GM23338 (cell line): ENCODE results near the gene SLC35A2. TPM values are rescaled to one million over a fixed set of nuclear protein-coding genes. Genes with fewer than 3 reads are reported as not detected.

Experiments
- ATAC-seq: fragments of 200-7000 bp; cut with Tn5 transposase; 3 replicates; pipeline ENCODE4 v1.9.1; 2020
- DNase-seq: peaks from one replicate; pipeline ENCODE4 v3.0.0-alpha.2; 2015; ENCODE audit warnings: low spot score
- H2AFZ ChIP-seq: fragments of 200-600 bp; sonication (generic); 2 replicates; pipeline ENCODE4 v1.8.0; 2016; ENCODE audit warnings: antibody characterized with exemption, mild to moderate bottlenecking, moderate library complexity
- H3F3A ChIP-seq: fragments of 200-600 bp; sonication (generic); replicated peaks from 2 replicates; pipeline ENCODE4 v1.8.0; 2017; ENCODE audit warnings: antibody characterized with exemption, mixed run types, low read depth
- H3K27ac ChIP-seq: fragments of 200-600 bp; sonication (generic); 2 replicates; pipeline ENCODE4 v1.6.1; 2016; ENCODE audit warnings: low read depth
- H3K27me3 ChIP-seq: fragments of 200-600 bp; sonication (generic); 2 replicates; pipeline ENCODE4 v1.8.0; 2016; ENCODE audit warnings: mild to moderate bottlenecking, mixed run types, moderate library complexity; ENCODE audit not compliant: insufficient read depth
- H3K36me3 ChIP-seq: fragments of 200-600 bp; sonication (generic); 2 replicates; pipeline ENCODE4 v1.8.0; 2016; ENCODE audit warnings: mild to moderate bottlenecking; ENCODE audit not compliant: insufficient read depth
- H3K4me1 ChIP-seq: fragments of 200-600 bp; sonication (generic); 2 replicates; pipeline ENCODE4 v1.8.0; 2016; ENCODE audit warnings: mild to moderate bottlenecking, moderate library complexity; ENCODE audit not compliant: insufficient read depth
- H3K4me2 ChIP-seq: fragments of 200-600 bp; sonication (generic); 2 replicates; pipeline ENCODE4 v1.7.1; 2017; ENCODE audit warnings: mixed run types
- H3K4me3 ChIP-seq: fragments of 200-600 bp; sonication (generic); 2 replicates; pipeline ENCODE4 v1.6.1; 2016; ENCODE audit warnings: mixed run types
- H3K79me2 ChIP-seq: fragments of 200-600 bp; sonication (generic); replicated peaks from 2 replicates; pipeline ENCODE4 v1.8.0; 2017; ENCODE audit warnings: mild to moderate bottlenecking; ENCODE audit not compliant: insufficient read depth
- H3K9me2 ChIP-seq: fragments of 200-600 bp; sonication (generic); 2 replicates; pipeline ENCODE4 v1.8.0; 2017; ENCODE audit not compliant: insufficient read depth
- H4K20me1 ChIP-seq: fragments of 200-600 bp; sonication (generic); replicated peaks from 2 replicates; pipeline ENCODE4 v1.8.0; 2017; ENCODE audit warnings: mild to moderate bottlenecking; ENCODE audit not compliant: insufficient read depth
- H3K27ac Mint-ChIP-seq: 2 replicates; pipeline ENCODE4 v1.8.0; 2020; ENCODE audit warnings: inconsistent platforms, mild to moderate bottlenecking, moderate library complexity, mixed read lengths
- H3K27me3 Mint-ChIP-seq: 3 replicates; pipeline ENCODE4 v1.8.0; 2022; ENCODE audit warnings: low read depth, mild to moderate bottlenecking, moderate library complexity, mixed read lengths, inconsistent platforms; ENCODE audit not compliant: insufficient read depth, poor library complexity
- H3K36me3 Mint-ChIP-seq: 3 replicates; pipeline ENCODE4 v1.8.0; 2021; ENCODE audit warnings: low read depth, mild to moderate bottlenecking, inconsistent platforms, moderate library complexity, mixed read lengths
- H3K4me1 Mint-ChIP-seq: 3 replicates; pipeline ENCODE4 v1.8.0; 2020; ENCODE audit warnings: mild to moderate bottlenecking, inconsistent platforms, mixed read lengths
- H3K4me3 Mint-ChIP-seq: 3 replicates; pipeline ENCODE4 v1.8.0; 2021; ENCODE audit warnings: moderate library complexity, mild to moderate bottlenecking, inconsistent platforms, mixed read lengths
- H3K9me3 Mint-ChIP-seq: 3 replicates; pipeline ENCODE4 v1.8.0; 2020; ENCODE audit warnings: moderate library complexity, mild to moderate bottlenecking, inconsistent platforms, mixed read lengths
- CTCF ChIP-seq, 2 experiments: fragments of 200-600 bp in 1 of 2; sonication (generic) in 1 of 2; conservative IDR thresholded peaks; 2 replicates each; pipeline versions ENCODE4 v1.5.1 to v1.6.1; 2016 to 2017; ENCODE audit warnings: antibody characterized with exemption in 2 of 2, low read depth in 2 of 2, mild to moderate bottlenecking in 2 of 2, moderate library complexity in 1 of 2
- ETS1 ChIP-seq: IDR thresholded peaks from 2 replicates; pipeline ENCODE4 v1.6.1; 2016; ENCODE audit warnings: antibody characterized with exemption
- EZH2phosphoT487 ChIP-seq: fragments of 200-600 bp; sonication (generic); IDR thresholded peaks from one replicate; pipeline ENCODE4 v1.8.1; 2018; ENCODE audit warnings: antibody characterized with exemption; ENCODE audit not compliant: unreplicated experiment
- NANOG ChIP-seq: IDR thresholded peaks from 2 replicates; pipeline ENCODE4 v1.6.1; 2016; ENCODE audit warnings: antibody characterized with exemption, borderline replicate concordance
- POLR2AphosphoS5 ChIP-seq: IDR thresholded peaks from 2 replicates; pipeline ENCODE4 v1.6.1; 2016; ENCODE audit warnings: antibody characterized with exemption, low read depth
- ZNF114 ChIP-seq: fragments of 250-450 bp; sonication (Bioruptor Pico); IDR thresholded peaks from 2 replicates; pipeline ENCODE4 v1.5.0; 2020; ENCODE audit warnings: mild to moderate bottlenecking, moderate library complexity
- ZNF462 ChIP-seq: fragments of 250-450 bp; sonication (Bioruptor Pico); IDR thresholded peaks from 2 replicates; pipeline ENCODE4 v1.5.0; 2020; ENCODE audit warnings: mild to moderate bottlenecking, moderate library complexity
- polyA plus RNA-seq: library from polyadenylated mRNA; unstranded; fragments of >200 nt; fragmentation: Nextera tagmentation; extraction: Ambion mirVana; gene quantifications from 2 replicates; pipeline ENCODE4 v1.2.1, GENCODE V29; 2016
- total RNA-seq: library from RNA; depleted of rRNA; stranded (reverse); fragments of >200 nt; shearing (Covaris generic); gene quantifications from 2 replicates; pipeline ENCODE4 v1.2.3, GENCODE V29; 2014

SLC35A2 gene
- total and polyA plus RNA-seq, 2 experiments from 2014 or later = 13.0 to 16.4 TPM

- no peaks in the 10 kb centered on the region for H3K4me1 ChIP-seq
- H4K20me1 ChIP-seq = no peaks in the 10 kb centered on the region; the same call in 1 of the 2 replicates
- Mint-ChIP-seq H3K4me3 (no peak overlapping the region), H3K4me1 (peaks cover 19% of the 10 kb centered on the region), H3K27me3 (peaks cover 4% of the 10 kb centered on the region), H3K36me3 (peaks cover 26% of the 10 kb centered on the region), H3K9me3 (no peaks in the 10 kb centered on the region; the same call in 2 of the 3 replicates), H3K27ac (peak overlapping the region; percentile 48; the same call in 1 of the 2 replicates)
- no peak overlapping the region for H2AFZ ChIP-seq
- peaks cover 38% of the 10 kb centered on the region for H3K79me2 ChIP-seq
- TF ChIP-seq CTCF (conservative IDR thresholded peaks at IDR 0.05; ENCODE audit: low read depth in 2 of 2) = peak; percentile 78 to 79
- TF ChIP-seq NANOG = no peak
- DNase-seq (peak; percentile 82), ATAC-seq (peak; percentile 96)
- H3K4me3 ChIP-seq = no peak overlapping the region
- H3K27me3 ChIP-seq = no peaks in the 10 kb centered on the region
- no peak overlapping the region for H3K27ac ChIP-seq
- H3K9me2 ChIP-seq = no peaks in the 10 kb centered on the region
- no peak overlapping the region for H3K4me2 ChIP-seq
- H3F3A ChIP-seq = no peaks in the 10 kb centered on the region
- H3K36me3 ChIP-seq = no peaks in the 10 kb centered on the region
Observed at GRCh38 chrX:48945517-48946348, 34.3 kb upstream of the SLC35A2 start.

- DNase-seq (no peak), ATAC-seq (no peak)
- H3K27me3 ChIP-seq = no peaks in the 10 kb centered on the region
- peaks cover 4% of the 10 kb centered on the region for H3K27me3 Mint-ChIP-seq
- no peaks in the 10 kb centered on the region for H3K9me2 ChIP-seq
- peaks cover under 1% of the 10 kb centered on the region; the same call in 1 of the 2 replicates for H3K4me1 ChIP-seq
- H3K36me3 Mint-ChIP-seq = peaks cover 34% of the 10 kb centered on the region
- no peaks in the 10 kb centered on the region; the same call in 1 of the 2 replicates for H4K20me1 ChIP-seq
- H3K4me2 ChIP-seq = no peak overlapping the region
- no peak overlapping the region for H3K27ac Mint-ChIP-seq
- H3K4me3 Mint-ChIP-seq = no peak overlapping the region
- H3F3A ChIP-seq = no peaks in the 10 kb centered on the region
- H3K27ac ChIP-seq = no peak overlapping the region
- H3K4me3 ChIP-seq = no peak overlapping the region
- H3K79me2 ChIP-seq = peaks cover 51% of the 10 kb centered on the region
- H3K4me1 Mint-ChIP-seq = peaks cover 33% of the 10 kb centered on the region
- no peaks in the 10 kb centered on the region for H3K36me3 ChIP-seq
- no peak overlapping the region for H2AFZ ChIP-seq
- H3K9me3 Mint-ChIP-seq = no peaks in the 10 kb centered on the region; the same call in 2 of the 3 replicates
- no peak for TF ChIP-seq POLR2AphosphoS5
- TF ChIP-seq ETS1 = no peak
- TF ChIP-seq ZNF114 (CRISPR knock-in tag) = no peak
- TF ChIP-seq NANOG = no peak
- no peak for TF ChIP-seq ZNF462 (CRISPR knock-in tag)
- TF ChIP-seq EZH2phosphoT487 = no peak
Observed at GRCh38 chrX:48942895-48943294, 31.4 kb upstream of the SLC35A2 start.
